Transverse colon (tissue), 4 donors: ENCODE results near the gene TRABD2B.

ENCODE experiments used
- CTCF ChIP-seq, 5 experiments: fragments of 200-600 bp in 3 of 5; fragments of 450-650 bp in 2 of 5; sonication (generic) in 3 of 5; IDR thresholded peaks; 1 replicate in 2 of 5; 2 replicates in 3 of 5; pipeline ENCODE4 v1.5.1; 2016 to 2017; ENCODE audit warnings: antibody characterized with exemption in 5 of 5, inconsistent platforms in 3 of 5, mild to moderate bottlenecking in 2 of 5, moderate library complexity in 1 of 5
- POLR2AphosphoS5 ChIP-seq, 3 donors: sonication (generic); formaldehyde crosslinking; IDR thresholded peaks; one replicate each; pipeline ENCODE4 v1.6.1; 2016; ENCODE audit warnings: antibody characterized with exemption in 3 of 3

- TF ChIP-seq CTCF (IDR thresholded peaks at IDR 0.05) (no peak), POLR2AphosphoS5 (IDR thresholded peaks at IDR 0.05) (no peak)
These were observed 146.7 kb downstream of the TRABD2B start for GRCh38 chr1:47850451-47850850.
